ENCODE results near the gene LATS2.

The LATS2 gene

GRCh38 chr13:20945952-20946383 is 115.4 kb downstream of the LATS2 start:
- no peak for TF ChIP-seq SIN3A (IDR thresholded peaks at IDR 0.05; ENCODE audit: borderline replicate concordance, insufficient read depth, low read length)
- TF ChIP-seq POLR2AphosphoS5 (IDR thresholded peaks at IDR 0.05; ENCODE audit: low read depth, low read length), result no peak
- TF ChIP-seq TAF1 (IDR thresholded peaks at IDR 0.05; ENCODE audit: borderline replicate concordance, insufficient read depth, low read length), result no peak
- no peak for TF ChIP-seq REST (IDR thresholded peaks at IDR 0.05; ENCODE audit: insufficient read depth in 1 of 2, low read depth in 2 of 2, low read length in 2 of 2)
- no peak for TF ChIP-seq FOXP2 (optimal IDR thresholded peaks at IDR 0.05; ENCODE audit: borderline replicate concordance, extremely low read depth, extremely low read length, insufficient read depth)

GRCh38 chr13:20942938-20943559 is 118.3 kb downstream of the LATS2 start:
- TF ChIP-seq FOXP2 (optimal IDR thresholded peaks at IDR 0.05; ENCODE audit: borderline replicate concordance, extremely low read depth, extremely low read length, insufficient read depth), result no peak
- TF ChIP-seq POLR2AphosphoS5 (IDR thresholded peaks at IDR 0.05; ENCODE audit: low read depth, low read length), result no peak
- no peak for TF ChIP-seq TAF1 (IDR thresholded peaks at IDR 0.05; ENCODE audit: borderline replicate concordance, insufficient read depth, low read length)
- no peak for TF ChIP-seq SIN3A (IDR thresholded peaks at IDR 0.05; ENCODE audit: borderline replicate concordance, insufficient read depth, low read length)
- no peak for TF ChIP-seq REST (IDR thresholded peaks at IDR 0.05; ENCODE audit: insufficient read depth in 1 of 2, low read depth in 2 of 2, low read length in 2 of 2)

- TF ChIP-seq SIN3A (IDR thresholded peaks at IDR 0.05; ENCODE audit: borderline replicate concordance, insufficient read depth, low read length) (no peak), TAF1 (IDR thresholded peaks at IDR 0.05; ENCODE audit: borderline replicate concordance, insufficient read depth, low read length) (no peak), FOXP2 (optimal IDR thresholded peaks at IDR 0.05; ENCODE audit: borderline replicate concordance, extremely low read depth, extremely low read length, insufficient read depth) (no peak), POLR2AphosphoS5 (IDR thresholded peaks at IDR 0.05; ENCODE audit: low read depth, low read length) (no peak), REST (IDR thresholded peaks at IDR 0.05; ENCODE audit: insufficient read depth in 1 of 2, low read depth in 2 of 2, low read length in 2 of 2) (no peak)
These were observed 121.3 kb downstream of the LATS2 start for GRCh38 chr13:20940083-20940482.

GRCh38 chr13:20939662-20940061 is 121.7 kb downstream of the LATS2 start:
- TF ChIP-seq POLR2AphosphoS5 (IDR thresholded peaks at IDR 0.05; ENCODE audit: low read depth, low read length) (no peak), SIN3A (IDR thresholded peaks at IDR 0.05; ENCODE audit: borderline replicate concordance, insufficient read depth, low read length) (no peak), TAF1 (IDR thresholded peaks at IDR 0.05; ENCODE audit: borderline replicate concordance, insufficient read depth, low read length) (no peak), REST (IDR thresholded peaks at IDR 0.05; ENCODE audit: insufficient read depth in 1 of 2, low read depth in 2 of 2, low read length in 2 of 2) (no peak), FOXP2 (optimal IDR thresholded peaks at IDR 0.05; ENCODE audit: borderline replicate concordance, extremely low read depth, extremely low read length, insufficient read depth) (no peak)
